ENCODE data around the gene SNX21.

The SNX21 gene

DNA sequence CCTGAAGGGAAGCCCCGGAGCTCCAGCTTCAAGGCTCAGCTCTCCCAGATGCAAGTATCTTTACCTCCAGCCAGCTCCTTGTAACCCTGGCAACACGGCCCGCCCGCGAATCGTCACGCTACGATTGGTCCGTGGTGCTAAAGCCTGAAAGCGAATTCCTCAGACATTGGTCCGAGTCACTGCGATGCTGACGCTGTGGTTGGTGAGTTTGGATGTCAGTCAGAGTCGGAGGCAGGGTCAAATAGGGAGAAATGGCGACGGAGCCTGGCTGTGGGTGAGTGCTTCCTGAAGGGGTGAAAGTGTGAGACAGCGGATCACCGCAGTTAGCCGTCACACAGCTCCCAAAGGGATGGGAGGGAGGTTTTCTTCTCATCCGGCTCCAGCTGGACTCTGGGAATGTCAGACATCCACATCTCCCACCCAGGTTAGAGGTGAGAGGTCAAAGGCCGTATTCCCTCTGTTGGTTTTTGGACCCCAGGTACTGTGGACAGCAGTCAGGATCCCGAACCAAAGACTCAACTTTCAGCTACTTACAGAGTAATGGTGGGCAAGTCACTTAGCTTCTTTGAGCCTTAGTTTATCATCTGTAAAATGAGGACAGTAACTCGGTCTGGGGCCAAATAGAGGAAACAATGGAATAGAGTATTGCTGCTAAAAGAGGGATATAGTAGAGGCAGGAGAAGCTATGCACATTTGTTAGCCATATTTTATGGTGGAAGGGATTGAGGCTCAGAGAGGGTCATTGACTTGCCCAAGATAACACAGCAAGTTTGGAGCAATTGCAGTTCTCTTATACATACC lies 47.6 kb downstream of the SNX21 start, which contains the start of gene ZSWIM1:
Gene ZSWIM1, plus strand, starts transcription at position 240 of the 801 bp plus-strand sequence. CDS start 1,366 bp downstream, outside the sequence.
- Histone ChIP-seq H3K4me3 (ENCODE audit: low read length) (peak within 1 kb of the TSS; percentile 75), H3K4me1 (ENCODE audit: control insufficient read depth, low read depth, low read length) (no peaks in the 10 kb centered on the region), H3K18ac (ENCODE audit: low read length) (no peak within 1 kb of the TSS), H3K9ac (ENCODE audit: low read length) (peak within 1 kb of the TSS; percentile 84), H3K4me2 (ENCODE audit: low read length) (peak within 1 kb of the TSS; percentile 67), H2BK5ac (ENCODE audit: low read length) (no peak within 1 kb of the TSS), H3K79me1 (ENCODE audit: low read length) (peaks cover 2% of the 10 kb centered on the region), H3K23ac (ENCODE audit: low read length) (no peak within 1 kb of the TSS), H3K79me2 (ENCODE audit: control insufficient read depth, insufficient read depth, low read length) (peaks cover 5% of the 10 kb centered on the region), H2BK15ac (replicated peaks; ENCODE audit: low read depth) (no peak within 1 kb of the TSS), H3K27me3 (ENCODE audit: insufficient read depth, low read length, poor library complexity) (no peaks in the 10 kb centered on the region), H3K27ac (ENCODE audit: low read depth, low read length) (no peak within 1 kb of the TSS), H3K56ac (ENCODE audit: low read length) (peak within 1 kb of the TSS; percentile 93), H4K8ac (ENCODE audit: low read depth, low read length) (no peak within 1 kb of the TSS), H2AK5ac (ENCODE audit: low read length) (no peak within 1 kb of the TSS), H3K36me3 (ENCODE audit: control insufficient read depth, insufficient read depth, low read length) (peaks cover 7% of the 10 kb centered on the region), H2BK120ac (ENCODE audit: low read depth, low read length) (no peak within 1 kb of the TSS), H3K4ac (ENCODE audit: low read depth, low read length) (no peak within 1 kb of the TSS), H4K5ac (ENCODE audit: low read length) (no peak within 1 kb of the TSS)
- DNase-seq: peak; percentile 100
- WGBS (ENCODE audit: extremely low coverage, insufficient coverage, low lambda C conversion rate): no CpG with 5 or more reads among the region's 23 CpGs

GRCh38 chr20:45882469-45883099 lies 49.0 kb downstream of the SNX21 start:
- Histone ChIP-seq H3K27ac (ENCODE audit: low read depth, low read length) (no peak overlapping the region), H2BK5ac (ENCODE audit: low read length) (no peak overlapping the region), H3K4me1 (ENCODE audit: control insufficient read depth, low read depth, low read length) (no peaks in the 10 kb centered on the region), H3K79me2 (ENCODE audit: control insufficient read depth, insufficient read depth, low read length) (peaks cover 5% of the 10 kb centered on the region), H3K4me2 (ENCODE audit: low read length) (no peak overlapping the region), H3K4me3 (ENCODE audit: low read length) (no peak overlapping the region), H3K18ac (ENCODE audit: low read length) (no peak overlapping the region), H3K23ac (ENCODE audit: low read length) (no peak overlapping the region), H2AK5ac (ENCODE audit: low read length) (no peak overlapping the region), H4K5ac (ENCODE audit: low read length) (no peak overlapping the region), H3K4ac (ENCODE audit: low read depth, low read length) (no peak overlapping the region), H3K79me1 (ENCODE audit: low read length) (peaks cover 2% of the 10 kb centered on the region), H4K8ac (ENCODE audit: low read depth, low read length) (no peak overlapping the region), H3K9ac (ENCODE audit: low read length) (no peak overlapping the region), H2BK120ac (ENCODE audit: low read depth, low read length) (no peak overlapping the region), H2BK15ac (replicated peaks; ENCODE audit: low read depth) (no peak overlapping the region), H3K27me3 (ENCODE audit: insufficient read depth, low read length, poor library complexity) (no peaks in the 10 kb centered on the region), H3K56ac (ENCODE audit: low read length) (no peak overlapping the region), H3K36me3 (ENCODE audit: control insufficient read depth, insufficient read depth, low read length) (peaks cover 7% of the 10 kb centered on the region)
- no CpG with 5 or more reads among the region's 4 CpGs for WGBS (ENCODE audit: extremely low coverage, insufficient coverage, low lambda C conversion rate)
- DNase-seq: no peak

DNA sequence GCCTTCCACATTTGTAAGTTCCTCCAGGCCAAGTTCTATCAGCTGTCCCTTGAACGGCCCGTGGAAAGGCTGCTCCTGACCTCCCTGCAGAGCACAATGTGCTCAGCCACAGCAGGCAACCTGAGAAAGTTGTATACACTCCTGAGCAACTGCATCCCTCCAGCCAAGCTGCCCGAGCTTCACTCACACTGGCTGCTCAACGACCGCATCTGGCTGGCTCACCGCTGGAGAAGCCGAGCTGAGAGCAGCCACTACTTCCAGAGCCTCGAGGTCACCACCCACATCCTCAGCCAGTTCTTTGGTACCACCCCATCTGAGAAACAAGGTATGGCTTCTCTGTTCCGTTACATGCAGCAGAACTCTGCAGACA lies 49.5 kb downstream of the SNX21 start:
- Histone ChIP-seq H3K36me3 (ENCODE audit: control insufficient read depth, insufficient read depth, low read length) (peaks cover 7% of the 10 kb centered on the region), H3K9ac (ENCODE audit: low read length) (no peak overlapping the region), H3K56ac (ENCODE audit: low read length) (no peak overlapping the region), H3K79me2 (ENCODE audit: control insufficient read depth, insufficient read depth, low read length) (peaks cover 5% of the 10 kb centered on the region), H3K4me3 (ENCODE audit: low read length) (no peak overlapping the region), H2BK5ac (ENCODE audit: low read length) (no peak overlapping the region), H3K4me2 (ENCODE audit: low read length) (no peak overlapping the region), H3K4ac (ENCODE audit: low read depth, low read length) (no peak overlapping the region), H4K8ac (ENCODE audit: low read depth, low read length) (no peak overlapping the region), H2BK120ac (ENCODE audit: low read depth, low read length) (no peak overlapping the region), H3K23ac (ENCODE audit: low read length) (no peak overlapping the region), H2BK15ac (replicated peaks; ENCODE audit: low read depth) (no peak overlapping the region), H3K27me3 (ENCODE audit: insufficient read depth, low read length, poor library complexity) (no peaks in the 10 kb centered on the region), H2AK5ac (ENCODE audit: low read length) (no peak overlapping the region), H3K79me1 (ENCODE audit: low read length) (peaks cover 2% of the 10 kb centered on the region), H3K4me1 (ENCODE audit: control insufficient read depth, low read depth, low read length) (no peaks in the 10 kb centered on the region), H4K5ac (ENCODE audit: low read length) (no peak overlapping the region), H3K18ac (ENCODE audit: low read length) (no peak overlapping the region), H3K27ac (ENCODE audit: low read depth, low read length) (no peak overlapping the region)
- DNase-seq: no peak
- no CpG with 5 or more reads among the region's 9 CpGs for WGBS (ENCODE audit: extremely low coverage, insufficient coverage, low lambda C conversion rate)

GRCh38 chr20:45886590-45887345 lies 53.2 kb downstream of the SNX21 start:
- H3K56ac ChIP-seq (ENCODE audit: low read length): no peak overlapping the region
- no peak overlapping the region for H2BK5ac ChIP-seq (ENCODE audit: low read length)
- H3K79me1 ChIP-seq (ENCODE audit: low read length): peaks cover 2% of the 10 kb centered on the region
- no peak overlapping the region for H2AK5ac ChIP-seq (ENCODE audit: low read length)
- H3K4ac ChIP-seq (ENCODE audit: low read depth, low read length): no peak overlapping the region
- H3K4me3 ChIP-seq (ENCODE audit: low read length): no peak overlapping the region
- H3K27me3 ChIP-seq (ENCODE audit: insufficient read depth, low read length, poor library complexity): no peaks in the 10 kb centered on the region
- no peak for DNase-seq
- H3K18ac ChIP-seq (ENCODE audit: low read length): no peak overlapping the region
- H3K4me1 ChIP-seq (ENCODE audit: control insufficient read depth, low read depth, low read length): no peaks in the 10 kb centered on the region
- H3K27ac ChIP-seq (ENCODE audit: low read depth, low read length): no peak overlapping the region
- H4K8ac ChIP-seq (ENCODE audit: low read depth, low read length): no peak overlapping the region
- WGBS (ENCODE audit: extremely low coverage, insufficient coverage, low lambda C conversion rate): no CpG with 5 or more reads among the region's 19 CpGs
- H3K9ac ChIP-seq (ENCODE audit: low read length): no peak overlapping the region
- no peak overlapping the region for H4K5ac ChIP-seq (ENCODE audit: low read length)
- H3K4me2 ChIP-seq (ENCODE audit: low read length): no peak overlapping the region
- H2BK15ac ChIP-seq (replicated peaks; ENCODE audit: low read depth): no peak overlapping the region
- no peak overlapping the region for H3K23ac ChIP-seq (ENCODE audit: low read length)
- peaks cover 2% of the 10 kb centered on the region for H3K79me2 ChIP-seq (ENCODE audit: control insufficient read depth, insufficient read depth, low read length)
- no peak overlapping the region for H2BK120ac ChIP-seq (ENCODE audit: low read depth, low read length)
- H3K36me3 ChIP-seq (ENCODE audit: control insufficient read depth, insufficient read depth, low read length): peaks cover 7% of the 10 kb centered on the region

DNA sequence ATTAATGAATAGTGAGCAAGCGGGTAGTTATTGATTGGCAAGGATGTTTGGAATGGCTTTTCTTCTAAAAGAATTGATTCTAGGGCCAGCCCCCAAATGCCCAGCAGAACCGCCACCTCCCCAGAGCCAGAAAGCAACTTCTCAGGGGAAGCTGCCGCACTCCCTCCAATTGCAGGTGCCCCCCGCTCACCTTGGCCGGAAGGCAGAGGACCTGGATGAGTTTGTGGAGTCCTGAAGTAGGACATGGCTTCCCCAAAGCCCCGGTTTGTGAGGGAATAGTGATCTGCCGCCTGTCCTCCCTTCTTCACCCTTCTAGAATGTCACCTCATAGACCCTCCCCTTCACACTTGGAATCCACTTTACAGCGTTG lies 53.7 kb downstream of the SNX21 start, which contains the start of gene SPATA25:
Gene SPATA25, minus strand, starts transcription at position 277 of the 370 bp plus-strand sequence. Its CDS starts 32 bp downstream, at position 245.
- WGBS (ENCODE audit: extremely low coverage, insufficient coverage, low lambda C conversion rate): no CpG with 5 or more reads among the region's 8 CpGs
- Histone ChIP-seq H2BK120ac (ENCODE audit: low read depth, low read length) (no peak within 1 kb of the TSS), H3K4me1 (ENCODE audit: control insufficient read depth, low read depth, low read length) (no peaks in the 10 kb centered on the region), H2AK5ac (ENCODE audit: low read length) (no peak within 1 kb of the TSS), H3K79me2 (ENCODE audit: control insufficient read depth, insufficient read depth, low read length) (peaks cover 2% of the 10 kb centered on the region), H4K8ac (ENCODE audit: low read depth, low read length) (no peak within 1 kb of the TSS), H3K4ac (ENCODE audit: low read depth, low read length) (no peak within 1 kb of the TSS), H3K27me3 (ENCODE audit: insufficient read depth, low read length, poor library complexity) (no peaks in the 10 kb centered on the region), H4K5ac (ENCODE audit: low read length) (no peak within 1 kb of the TSS), H3K23ac (ENCODE audit: low read length) (no peak within 1 kb of the TSS), H2BK5ac (ENCODE audit: low read length) (no peak within 1 kb of the TSS), H3K56ac (ENCODE audit: low read length) (no peak within 1 kb of the TSS), H3K4me3 (ENCODE audit: low read length) (no peak within 1 kb of the TSS), H3K79me1 (ENCODE audit: low read length) (peaks cover 2% of the 10 kb centered on the region), H3K18ac (ENCODE audit: low read length) (no peak within 1 kb of the TSS), H3K27ac (ENCODE audit: low read depth, low read length) (no peak within 1 kb of the TSS), H2BK15ac (replicated peaks; ENCODE audit: low read depth) (no peak within 1 kb of the TSS), H3K4me2 (ENCODE audit: low read length) (no peak within 1 kb of the TSS), H3K36me3 (ENCODE audit: control insufficient read depth, insufficient read depth, low read length) (peaks cover 7% of the 10 kb centered on the region), H3K9ac (ENCODE audit: low read length) (no peak within 1 kb of the TSS)
- DNase-seq: no peak

Measured in mesendoderm (in vitro differentiated cells).